Measurements from ENCODE around the gene ACACB. TPM values are rescaled to one million over a fixed set of nuclear protein-coding genes. Genes with fewer than 3 reads are reported as not detected.

ACACB gene
- total and polyA plus RNA-seq, 2 experiments from 2014 or later, result 6.2 to 15.4 TPM

GRCh38 chr12:109074866-109075265, 41.5 kb upstream of the ACACB start:
- H3K27me3 Mint-ChIP-seq (ENCODE audit: insufficient read depth, low read depth, poor library complexity), result no peaks in the 10 kb centered on the region

More at GRCh38 chr12:109074866-109075265, 41.5 kb upstream of the ACACB start:
- no peak overlapping the region for H3K4me2 ChIP-seq
- no peaks in the 10 kb centered on the region; the same call in 1 of the 2 replicates for H4K20me1 ChIP-seq (replicated peaks; ENCODE audit: insufficient read depth)
- Mint-ChIP-seq H3K27ac (no peak overlapping the region), H3K4me1 (peaks cover 11% of the 10 kb centered on the region), H3K36me3 (ENCODE audit: low read depth) (peaks cover 18% of the 10 kb centered on the region; the same call in 2 of the 3 replicates), H3K9me3 (peaks cover 3% of the 10 kb centered on the region; the same call in 2 of the 3 replicates), H3K4me3 (no peak overlapping the region)
- TF ChIP-seq EZH2 (IDR thresholded peaks at IDR 0.05; ENCODE audit: low read depth, unreplicated experiment), result no peak
- TF ChIP-seq POLR2AphosphoS5 (IDR thresholded peaks at IDR 0.05; ENCODE audit: low read depth), result no peak
- TF ChIP-seq, protein P1, sequence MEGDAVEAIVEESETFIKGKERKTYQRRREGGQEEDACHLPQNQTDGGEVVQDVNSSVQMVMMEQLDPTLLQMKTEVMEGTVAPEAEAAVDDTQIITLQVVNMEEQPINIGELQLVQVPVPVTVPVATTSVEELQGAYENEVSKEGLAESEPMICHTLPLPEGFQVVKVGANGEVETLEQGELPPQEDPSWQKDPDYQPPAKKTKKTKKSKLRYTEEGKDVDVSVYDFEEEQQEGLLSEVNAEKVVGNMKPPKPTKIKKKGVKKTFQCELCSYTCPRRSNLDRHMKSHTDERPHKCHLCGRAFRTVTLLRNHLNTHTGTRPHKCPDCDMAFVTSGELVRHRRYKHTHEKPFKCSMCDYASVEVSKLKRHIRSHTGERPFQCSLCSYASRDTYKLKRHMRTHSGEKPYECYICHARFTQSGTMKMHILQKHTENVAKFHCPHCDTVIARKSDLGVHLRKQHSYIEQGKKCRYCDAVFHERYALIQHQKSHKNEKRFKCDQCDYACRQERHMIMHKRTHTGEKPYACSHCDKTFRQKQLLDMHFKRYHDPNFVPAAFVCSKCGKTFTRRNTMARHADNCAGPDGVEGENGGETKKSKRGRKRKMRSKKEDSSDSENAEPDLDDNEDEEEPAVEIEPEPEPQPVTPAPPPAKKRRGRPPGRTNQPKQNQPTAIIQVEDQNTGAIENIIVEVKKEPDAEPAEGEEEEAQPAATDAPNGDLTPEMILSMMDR (conservative IDR thresholded peaks at IDR 0.05; ENCODE audit: low read depth in 2 of 2), result no peak
- TF ChIP-seq CREB1 (CRISPR knock-in tag; IDR thresholded peaks at IDR 0.05; ENCODE audit: low read depth), result no peak
- TF ChIP-seq STAT1 (IDR thresholded peaks at IDR 0.05; ENCODE audit: unreplicated experiment), result no peak
- TF ChIP-seq REST (IDR thresholded peaks at IDR 0.05; ENCODE audit: unreplicated experiment), result no peak
- TF ChIP-seq ZNF331 (CRISPR knock-in tag; IDR thresholded peaks at IDR 0.05; ENCODE audit: low read depth), result no peak
- no peak for TF ChIP-seq ZNF114 (CRISPR knock-in tag; IDR thresholded peaks at IDR 0.05)
- no peak for TF ChIP-seq EZH2phosphoT487 (IDR thresholded peaks at IDR 0.05; ENCODE audit: unreplicated experiment)
- no peaks in the 10 kb centered on the region; the same call in 1 of the 2 replicates for H3K4me1 ChIP-seq (ENCODE audit: insufficient read depth)
- peaks cover 6% of the 10 kb centered on the region; the same call in 1 of the 2 replicates for H3K36me3 ChIP-seq (ENCODE audit: insufficient read depth)
- H3K27ac ChIP-seq (ENCODE audit: low read depth), result no peak overlapping the region
- H3F3A ChIP-seq (replicated peaks; ENCODE audit: low read depth), result no peaks in the 10 kb centered on the region
- no peaks in the 10 kb centered on the region for H3K27me3 ChIP-seq (ENCODE audit: insufficient read depth)
- H2AFZ ChIP-seq, result no peak overlapping the region
- DNase-seq (ENCODE audit: low spot score) (no peak), ATAC-seq (no peak)
- H3K79me2 ChIP-seq (replicated peaks; ENCODE audit: insufficient read depth), result no peaks in the 10 kb centered on the region
- no peaks in the 10 kb centered on the region for H3K9me2 ChIP-seq (ENCODE audit: insufficient read depth)
- no peak overlapping the region for H3K4me3 ChIP-seq

Measured in GM23338 (cell line).